K562 (cell line): ENCODE measurements around the gene TCEAL4. TPM values are rescaled to one million over a fixed set of nuclear protein-coding genes. Genes with fewer than 3 reads are reported as not detected.

Experiments used
- ATF1 ChIP-seq, 2 experiments: fragments of 450-650 bp in 1 of 2; IDR thresholded peaks; 2 replicates each; pipeline ENCODE4 v1.6.1; 2016; ENCODE audit warnings: missing compliant biosample characterization in 1 of 2, missing genetic modification characterization in 1 of 2
- BRCA1 ChIP-seq, 2 experiments: fragments of 450-650 bp in 1 of 2; sonication (generic) in 1 of 2; formaldehyde crosslinking in 1 of 2; IDR thresholded peaks; 2 replicates each; pipeline versions ENCODE4 v1.5.0 to v1.6.1; 2017 to 2020; ENCODE audit warnings: mild to moderate bottlenecking in 1 of 2, missing genetic modification reagents in 1 of 2
- CBFB ChIP-seq: sonication (generic); formaldehyde crosslinking; IDR thresholded peaks from 2 replicates; pipeline ENCODE4 v1.4.0; 2020; ENCODE audit warnings: mild to moderate bottlenecking, missing genetic modification reagents
- CBX1 ChIP-seq: sonication (generic); IDR thresholded peaks from 2 replicates; pipeline ENCODE4 v1.6.1; 2016; ENCODE audit warnings: antibody characterized with exemption, low read depth, mild to moderate bottlenecking
- CREB1 ChIP-seq, 2 experiments: sonication (generic) in 1 of 2; formaldehyde crosslinking in 1 of 2; IDR thresholded peaks; 2 replicates each; pipeline versions ENCODE4 v1.6.1 to v1.8.0; 2012 to 2022; ENCODE audit warnings: inconsistent platforms in 1 of 2, mild to moderate bottlenecking in 1 of 2, missing genetic modification reagents in 1 of 2, moderate library complexity in 1 of 2
- DPF2 ChIP-seq: fragments of 450-650 bp; IDR thresholded peaks from 2 replicates; pipeline ENCODE4 v1.6.1; 2016
- HBP1 ChIP-seq: fragments of 450-650 bp; formaldehyde crosslinking; IDR thresholded peaks from 2 replicates; pipeline ENCODE4 v1.4.0; 2022; ENCODE audit warnings: missing genetic modification characterization
- HMG20A ChIP-seq: fragments of 450-650 bp; formaldehyde crosslinking; conservative IDR thresholded peaks from 2 replicates; pipeline ENCODE4 v1.4.0; 2020; ENCODE audit warnings: mild to moderate bottlenecking, mixed read lengths
- HOXB6 ChIP-seq: fragments of 250-450 bp; sonication (Bioruptor Pico); IDR thresholded peaks from 2 replicates; pipeline ENCODE4 v1.5.1; 2022; ENCODE audit warnings: mild to moderate bottlenecking, borderline replicate concordance
- KDM5B ChIP-seq: fragments of 200-600 bp; sonication (generic); IDR thresholded peaks from 2 replicates; pipeline ENCODE4 v1.6.1; 2012; ENCODE audit warnings: low read depth, mild to moderate bottlenecking, moderate library complexity, low read length, control low read depth, inconsistent platforms; ENCODE audit not compliant: insufficient replicate concordance
- LCOR ChIP-seq: sonication (generic); formaldehyde crosslinking; IDR thresholded peaks from 2 replicates; pipeline ENCODE4 v1.8.0; 2022; ENCODE audit warnings: mild to moderate bottlenecking, missing genetic modification reagents
- NONO ChIP-seq, 2 experiments: fragments of 200-400 bp in 1 of 2; fragments of 450-650 bp in 1 of 2; formaldehyde crosslinking in 1 of 2; IDR thresholded peaks; 2 replicates each; pipeline ENCODE4 v1.6.1; 2017; ENCODE audit warnings: low read depth in 2 of 2, mild to moderate bottlenecking in 2 of 2, moderate library complexity in 2 of 2, low read length in 1 of 2
- NR4A1 ChIP-seq, 2 experiments: fragments of 250-450 bp in 1 of 2; fragments of 450-650 bp in 1 of 2; sonication (Bioruptor Pico) in 1 of 2; IDR thresholded peaks; 2 replicates each; pipeline versions ENCODE4 v1.4.0 to v1.6.1; 2016 to 2020; ENCODE audit warnings: mild to moderate bottlenecking in 2 of 2, missing compliant biosample characterization in 1 of 2, missing genetic modification characterization in 1 of 2, moderate library complexity in 1 of 2
- PHF20 ChIP-seq: fragments of 450-650 bp; IDR thresholded peaks from 2 replicates; pipeline ENCODE4 v1.6.1; 2018; ENCODE audit not compliant: partially characterized antibody
- PHF8 ChIP-seq: fragments of 200-600 bp; sonication (generic); IDR thresholded peaks from 2 replicates; pipeline ENCODE4 v1.6.1; 2012; ENCODE audit warnings: mixed run types, mild to moderate bottlenecking, inconsistent platforms, low read length, moderate library complexity, borderline replicate concordance
- SREBF2 ChIP-seq: sonication (generic); formaldehyde crosslinking; IDR thresholded peaks from 2 replicates; pipeline ENCODE4 v1.4.0; 2020; ENCODE audit warnings: mild to moderate bottlenecking, missing genetic modification reagents
- TAF7 ChIP-seq: fragments of 450-650 bp; IDR thresholded peaks from 2 replicates; pipeline ENCODE4 v1.6.1; 2016; ENCODE audit warnings: missing genetic modification characterization, missing compliant biosample characterization
- TARDBP ChIP-seq: fragments of 450-650 bp; IDR thresholded peaks from 2 replicates; pipeline ENCODE4 v1.6.1; 2016
- TBP ChIP-seq: optimal IDR thresholded peaks from 2 replicates; pipeline ENCODE3; 2011; ENCODE audit warnings: low read depth, low read length, improper control_type of control experiment
- TCF7L2 ChIP-seq: fragments of 150-350 bp; IDR thresholded peaks from 2 replicates; pipeline ENCODE4 v1.6.1; 2016; ENCODE audit warnings: low read depth, mild to moderate bottlenecking, low read length, moderate library complexity
- TEAD2 ChIP-seq: fragments of 450-650 bp; IDR thresholded peaks from 2 replicates; pipeline ENCODE4 v1.6.1; 2016; ENCODE audit warnings: missing genetic modification characterization, control low read depth, missing compliant biosample characterization
- U2AF1 ChIP-seq: fragments of 200-400 bp; formaldehyde crosslinking; optimal IDR thresholded peaks from 2 replicates; pipeline ENCODE3; 2017; ENCODE audit warnings: mild to moderate bottlenecking, low read depth, low read length, moderate library complexity
- ZFX ChIP-seq: sonication (generic); formaldehyde crosslinking; IDR thresholded peaks from 2 replicates; pipeline ENCODE4 v1.8.0; 2022; ENCODE audit warnings: mild to moderate bottlenecking, missing genetic modification reagents, moderate library complexity
- polyA plus RNA-seq, 8 experiments: library from polyadenylated mRNA; depleted of rRNA in 4 of 8; stranded (reverse) in 5 of 8; unstranded in 3 of 8; fragments of >200 nt; fragmentation: Nextera tagmentation in 2 of 8; fragmentation: Illumina TruSeq in 1 of 8; extraction: Ambion mirVana in 2 of 8; extraction: Trizol in 1 of 8; gene quantifications; 2 replicates each; pipeline versions ENCODE4 v1.2.1 to v1.2.3, GENCODE V29; 2011 to 2014; ENCODE audit warnings: inconsistent platforms in 1 of 8, missing spikeins in 1 of 8
- total RNA-seq, 7 experiments: library from RNA; depleted of rRNA in 6 of 7; stranded (reverse); fragments of >200 nt in 6 of 7; fragmentation: Illumina TruSeq in 2 of 7; extraction: Trizol in 2 of 7; gene quantifications; 2 replicates each; pipeline versions ENCODE4 v1.2.1 to v1.2.3, GENCODE V29; 2011 to 2021; ENCODE audit warnings: low replicate concordance in 1 of 7
- TF ChIP-seq, protein P1 (sequence below): fragments of 250-450 bp; sonication (Bioruptor Pico); IDR thresholded peaks from 2 replicates; pipeline ENCODE4 v1.9.0; 2021; ENCODE audit warnings: mild to moderate bottlenecking
- TF ChIP-seq, protein P2 (sequence below): sonication (generic); formaldehyde crosslinking; IDR thresholded peaks from 2 replicates; pipeline ENCODE4 v1.9.0; 2022; ENCODE audit warnings: mild to moderate bottlenecking, missing genetic modification reagents

The TCEAL4 gene
- total and polyA plus RNA-seq, 9 of the 15 experiments (the other 6 are each of a cell fraction or from before 2014, with no cell fraction given): 0.36 to 12.3 (median 7.9) TPM

DNA sequence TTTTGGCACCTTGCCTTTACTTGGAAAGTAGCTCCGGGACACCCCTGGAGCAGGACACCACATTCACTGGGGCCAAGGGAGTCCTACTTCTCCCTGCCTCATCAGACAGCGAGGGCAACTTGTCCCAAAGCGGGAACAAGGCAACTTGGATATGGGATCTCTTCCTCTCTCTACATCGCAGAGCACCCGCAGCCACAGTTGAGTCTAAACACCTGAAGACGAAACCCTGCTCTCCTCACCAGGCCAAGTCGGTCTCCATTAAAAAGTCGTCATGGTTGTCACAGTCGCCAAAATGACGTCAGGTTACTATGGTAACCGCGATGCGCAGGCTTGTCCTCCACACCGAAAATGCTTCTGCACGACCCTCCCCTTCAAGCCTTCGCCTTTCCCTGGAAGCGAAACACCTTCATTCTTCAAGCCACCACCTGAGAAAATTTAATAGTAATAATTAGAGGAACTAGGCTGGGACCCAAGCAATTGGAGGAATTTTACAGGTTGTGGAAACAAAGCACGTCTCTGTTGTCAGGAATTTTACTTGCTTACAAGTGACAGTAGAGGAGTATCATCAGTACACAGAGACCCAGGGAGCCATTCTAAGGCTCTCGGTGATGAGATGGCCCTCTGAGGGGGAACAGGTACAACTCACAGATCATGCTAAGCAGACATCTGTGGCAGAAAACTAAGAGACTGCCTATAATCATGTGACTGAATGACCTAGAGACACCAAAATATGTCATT lies 30.5 kb upstream of the TCEAL4 start (continued):
- no peak for TF ChIP-seq TEAD2
- TF ChIP-seq ATF1 (CRISPR knock-in tag; IDR thresholded peaks at IDR 0.05): peak; percentile 79
- peak; percentile 97 for TF ChIP-seq ATF1 (tag; IDR thresholded peaks at IDR 0.05)
- TF ChIP-seq TAF7: no peak
- TF ChIP-seq ZFX (CRISPR knock-in tag): peak; percentile 40
- TF ChIP-seq NONO (IDR thresholded peaks at IDR 0.05; ENCODE audit: low read depth in 2 of 2, low read length in 1 of 2): no peak
- no peak for TF ChIP-seq HMG20A
- TF ChIP-seq DPF2: no peak
- TF ChIP-seq TCF7L2: no peak
- TF ChIP-seq NR4A1 (CRISPR knock-in tag; IDR thresholded peaks at IDR 0.05): no peak
- TF ChIP-seq NR4A1 (tag; IDR thresholded peaks at IDR 0.05): no peak
- peak; percentile 13 for TF ChIP-seq TBP
- no peak for TF ChIP-seq U2AF1
- TF ChIP-seq, protein P1, sequence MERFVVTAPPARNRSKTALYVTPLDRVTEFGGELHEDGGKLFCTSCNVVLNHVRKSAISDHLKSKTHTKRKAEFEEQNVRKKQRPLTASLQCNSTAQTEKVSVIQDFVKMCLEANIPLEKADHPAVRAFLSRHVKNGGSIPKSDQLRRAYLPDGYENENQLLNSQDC (CRISPR knock-in tag): no peak
- TF ChIP-seq KDM5B: peak; percentile 56
- no peak for TF ChIP-seq CBX1
- TF ChIP-seq TARDBP: no peak
- peak; percentile 60; the same call in 1 of the 2 replicates for TF ChIP-seq PHF8
- peak; percentile 97 for TF ChIP-seq PHF20
- TF ChIP-seq HBP1: no peak
- TF ChIP-seq CREB1 (IDR thresholded peaks at IDR 0.05): peak; percentile 96
- TF ChIP-seq CREB1 (CRISPR knock-in tag; IDR thresholded peaks at IDR 0.05): peak; percentile 94
- TF ChIP-seq, protein P2, sequence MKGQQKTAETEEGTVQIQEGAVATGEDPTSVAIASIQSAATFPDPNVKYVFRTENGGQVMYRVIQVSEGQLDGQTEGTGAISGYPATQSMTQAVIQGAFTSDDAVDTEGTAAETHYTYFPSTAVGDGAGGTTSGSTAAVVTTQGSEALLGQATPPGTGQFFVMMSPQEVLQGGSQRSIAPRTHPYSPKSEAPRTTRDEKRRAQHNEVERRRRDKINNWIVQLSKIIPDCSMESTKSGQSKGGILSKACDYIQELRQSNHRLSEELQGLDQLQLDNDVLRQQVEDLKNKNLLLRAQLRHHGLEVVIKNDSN (CRISPR knock-in tag): no peak
- TF ChIP-seq SREBF2 (CRISPR knock-in tag): no peak
- TF ChIP-seq LCOR (CRISPR knock-in tag): no peak
- no peak for TF ChIP-seq HOXB6 (CRISPR knock-in tag)
- TF ChIP-seq BRCA1 (IDR thresholded peaks at IDR 0.05): no peak
- TF ChIP-seq BRCA1 (CRISPR knock-in tag; IDR thresholded peaks at IDR 0.05): no peak
- TF ChIP-seq CBFB: no peak
